ENCODE measurements around the gene AP3D1. TPM values are rescaled to one million over a fixed set of nuclear protein-coding genes. Genes with fewer than 3 reads are reported as not detected.

The AP3D1 gene
- total RNA-seq, 4 donors from 2014 or later = 66.7 to 107 (median 79.6) TPM

GRCh38 chr19:2140138-2140569 is 11.2 kb downstream of the AP3D1 start:
- DNase-seq (ENCODE audit: low spot score) (no peak), ATAC-seq (ENCODE audit: low FRiP score) (no peak)
- TF ChIP-seq, protein P1, sequence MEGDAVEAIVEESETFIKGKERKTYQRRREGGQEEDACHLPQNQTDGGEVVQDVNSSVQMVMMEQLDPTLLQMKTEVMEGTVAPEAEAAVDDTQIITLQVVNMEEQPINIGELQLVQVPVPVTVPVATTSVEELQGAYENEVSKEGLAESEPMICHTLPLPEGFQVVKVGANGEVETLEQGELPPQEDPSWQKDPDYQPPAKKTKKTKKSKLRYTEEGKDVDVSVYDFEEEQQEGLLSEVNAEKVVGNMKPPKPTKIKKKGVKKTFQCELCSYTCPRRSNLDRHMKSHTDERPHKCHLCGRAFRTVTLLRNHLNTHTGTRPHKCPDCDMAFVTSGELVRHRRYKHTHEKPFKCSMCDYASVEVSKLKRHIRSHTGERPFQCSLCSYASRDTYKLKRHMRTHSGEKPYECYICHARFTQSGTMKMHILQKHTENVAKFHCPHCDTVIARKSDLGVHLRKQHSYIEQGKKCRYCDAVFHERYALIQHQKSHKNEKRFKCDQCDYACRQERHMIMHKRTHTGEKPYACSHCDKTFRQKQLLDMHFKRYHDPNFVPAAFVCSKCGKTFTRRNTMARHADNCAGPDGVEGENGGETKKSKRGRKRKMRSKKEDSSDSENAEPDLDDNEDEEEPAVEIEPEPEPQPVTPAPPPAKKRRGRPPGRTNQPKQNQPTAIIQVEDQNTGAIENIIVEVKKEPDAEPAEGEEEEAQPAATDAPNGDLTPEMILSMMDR (IDR thresholded peaks at IDR 0.05) = no peak

DNA sequence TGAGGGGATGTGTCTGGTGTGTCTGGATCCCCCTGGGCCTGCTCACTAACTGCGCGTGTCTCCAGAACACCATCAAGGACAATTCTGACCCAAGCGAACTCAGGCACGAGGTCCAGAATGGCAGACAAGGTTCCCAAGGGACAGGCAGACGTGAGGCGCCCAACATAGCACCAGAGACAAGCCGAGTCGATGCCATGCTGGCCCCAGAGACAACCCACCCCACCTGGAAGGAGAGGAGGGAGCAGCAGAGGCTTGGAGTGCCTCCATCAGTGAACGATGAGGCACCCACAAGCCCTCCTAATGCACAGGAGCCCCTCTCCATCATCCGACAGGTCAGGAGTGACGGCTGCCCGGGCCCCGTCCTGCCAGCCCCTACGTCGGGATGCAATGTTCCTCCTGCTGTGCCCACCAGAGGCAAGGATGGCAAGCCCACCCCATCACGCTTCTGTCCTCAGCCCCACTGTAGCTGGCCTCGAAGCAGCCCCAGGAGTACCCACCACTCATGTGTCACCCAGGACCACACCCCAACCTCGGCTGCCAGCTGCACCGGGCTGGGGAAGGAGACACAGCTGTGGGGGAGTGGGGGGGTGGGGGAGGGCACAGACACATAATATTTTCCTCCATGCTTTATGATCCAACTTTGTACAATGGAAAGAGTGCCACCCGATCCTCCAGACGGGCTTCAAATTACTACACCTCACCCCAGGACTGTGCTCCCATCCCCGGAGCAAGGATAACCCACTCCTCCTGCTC is 11.8 kb downstream of the AP3D1 start:
- DNase-seq (ENCODE audit: low spot score) (no peak), ATAC-seq (ENCODE audit: low FRiP score) (no peak)
- TF ChIP-seq, protein P1 (IDR thresholded peaks at IDR 0.05) = no peak

DNA sequence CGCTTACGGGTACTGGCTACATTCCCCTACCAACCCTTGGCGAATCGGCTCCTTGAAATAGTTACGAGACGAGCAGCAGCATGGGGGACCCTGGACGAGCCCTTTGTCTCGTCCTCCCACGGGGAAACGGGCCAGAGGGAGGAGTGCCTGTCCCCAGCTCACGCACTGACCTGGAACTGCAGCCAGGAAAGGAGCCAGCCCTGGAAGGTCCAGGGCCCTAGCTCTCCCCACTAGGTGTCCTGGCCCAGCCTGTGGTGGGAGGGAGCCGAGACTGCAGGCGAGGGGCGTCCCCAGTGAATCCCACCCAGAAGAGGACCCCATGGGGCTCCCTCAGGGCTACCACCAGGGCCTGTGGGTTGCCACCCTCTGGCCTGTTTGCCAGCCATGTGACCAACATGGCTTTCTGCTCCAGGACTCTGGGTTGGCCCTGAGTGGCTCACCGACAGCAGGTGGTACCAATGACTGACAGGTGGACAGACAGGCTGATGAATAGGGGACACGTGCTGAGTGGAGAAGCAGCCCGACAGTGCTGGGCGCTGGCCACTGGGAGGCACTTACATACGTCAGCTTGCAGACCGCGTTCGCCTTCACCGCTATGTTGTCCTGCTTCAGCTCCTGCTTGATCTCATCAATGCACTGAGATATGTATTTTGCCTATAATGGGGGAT is 13.2 kb downstream of the AP3D1 start:
- TF ChIP-seq, protein P1 (IDR thresholded peaks at IDR 0.05) = no peak
- ATAC-seq (ENCODE audit: low FRiP score) = no peak
- no peak for DNase-seq (ENCODE audit: low spot score)

DNA sequence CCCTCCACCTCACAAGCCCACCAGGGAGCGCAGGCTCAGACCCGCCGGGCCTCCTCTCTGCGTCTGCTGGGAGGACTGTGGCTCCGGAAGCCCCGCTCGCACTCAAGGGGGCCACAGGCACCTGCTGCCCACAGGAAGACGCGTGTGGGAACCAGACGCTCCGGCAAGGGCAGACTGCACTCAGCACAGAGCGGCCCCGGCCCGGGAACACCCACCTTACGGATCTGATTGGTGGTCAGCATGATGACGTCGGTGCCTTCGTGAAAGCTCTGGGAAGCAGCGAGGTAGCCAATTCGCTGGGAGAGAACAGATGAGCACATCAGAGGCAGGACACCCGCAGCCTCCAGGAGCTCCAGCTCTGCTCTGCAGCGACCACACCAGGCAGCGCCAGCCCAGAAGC is 14.6 kb downstream of the AP3D1 start:
- ATAC-seq (ENCODE audit: low FRiP score) (no peak), DNase-seq (ENCODE audit: low spot score) (no peak)
- TF ChIP-seq, protein P1 (IDR thresholded peaks at IDR 0.05) = no peak

GRCh38 chr19:2135474-2136402 is 15.6 kb downstream of the AP3D1 start:
- TF ChIP-seq, protein P1 (IDR thresholded peaks at IDR 0.05) = no peak
- DNase-seq (ENCODE audit: low spot score) = no peak
- no peak for ATAC-seq (ENCODE audit: low FRiP score)

- DNase-seq (ENCODE audit: low spot score) = no peak
- TF ChIP-seq, protein P1 (IDR thresholded peaks at IDR 0.05) = no peak
- no peak for ATAC-seq (ENCODE audit: low FRiP score)
Observed at GRCh38 chr19:2132731-2133490, 18.5 kb downstream of the AP3D1 start.

Measured in omental fat pad (tissue), 4 donors.